Amygdala (tissue), 56 donors: ENCODE data around the gene ERN1.

ENCODE experiments used
- DNase-seq, 56 donors: peaks; one replicate each; lab custom pipeline; 2025; lab: John Stamatoyannopoulos, UW

ERN1 gene

GRCh38 chr17:63998050-63998720 lies 131.8 kb downstream of the ERN1 start, which contains the start of gene PRR29:
PRR29 (plus strand) TSS chr17:63998351; CDS start chr17:63998365, 14 bp downstream.
- peak in 23 of 56 donors; percentile 3 to 55 (median 24) for DNase-seq

- DNase-seq = no peak
Observed at GRCh38 chr17:63997341-63998048, 132.4 kb downstream of the ERN1 start.

GRCh38 chr17:63996430-63997182 lies 133.3 kb downstream of the ERN1 start:
- DNase-seq = no peak

GRCh38 chr17:63995626-63996025 lies 134.3 kb downstream of the ERN1 start:
- no peak for DNase-seq

- DNase-seq = no peak
Observed at GRCh38 chr17:63993368-63993985, 136.5 kb downstream of the ERN1 start.

GRCh38 chr17:63991611-63992010 lies 138.3 kb downstream of the ERN1 start:
- no peak for DNase-seq

GRCh38 chr17:63989622-63990345 lies 140.2 kb downstream of the ERN1 start:
- no peak for DNase-seq
